Trophoblast cell (in vitro differentiated cells and primary cell): ENCODE measurements around the gene ILF3.
A peak's percentile ranks its signal among the peaks of the same experiment; 100 is the strongest.

Experiments used
- DNase-seq, 2 donors: peaks; one replicate each; pipeline ENCODE4 v3.0.0-alpha.2; 2016
- H2AFZ ChIP-seq: 2 replicates; pipeline ENCODE4 v1.6.1; 2013; ENCODE audit warnings: low read length, moderate library complexity, mild to moderate bottlenecking; ENCODE audit not compliant: insufficient read depth, poor library complexity
- H2AK5ac ChIP-seq: 2 replicates; pipeline ENCODE4 v1.6.1; 2013; ENCODE audit warnings: mild to moderate bottlenecking, low read length
- H2BK120ac ChIP-seq: 2 replicates; pipeline ENCODE4 v1.6.1; 2013; ENCODE audit warnings: low read length, mild to moderate bottlenecking, moderate library complexity; ENCODE audit not compliant: insufficient read depth, poor library complexity
- H2BK12ac ChIP-seq: 2 replicates; pipeline ENCODE4 v1.6.1; 2013; ENCODE audit warnings: mild to moderate bottlenecking, low read length, moderate library complexity
- H2BK5ac ChIP-seq: 2 replicates; pipeline ENCODE4 v1.6.1; 2013; ENCODE audit warnings: low read length, low read depth, moderate library complexity, mild to moderate bottlenecking; ENCODE audit not compliant: poor library complexity
- H3K14ac ChIP-seq: 2 replicates; pipeline ENCODE4 v1.6.1; 2013; ENCODE audit warnings: mild to moderate bottlenecking, low read length
- H3K18ac ChIP-seq: 2 replicates; pipeline ENCODE4 v1.6.1; 2013; ENCODE audit warnings: mild to moderate bottlenecking, low read length
- H3K23ac ChIP-seq: 2 replicates; pipeline ENCODE4 v1.6.1; 2013; ENCODE audit warnings: low read length
- H3K27ac ChIP-seq: 2 replicates; pipeline ENCODE4 v1.5.1; 2013; ENCODE audit warnings: low read depth, mild to moderate bottlenecking, inconsistent platforms, low read length, moderate library complexity
- H3K27me3 ChIP-seq: 2 replicates; pipeline ENCODE4 v1.6.1; 2013; ENCODE audit warnings: inconsistent platforms, mild to moderate bottlenecking, low read length, moderate library complexity; ENCODE audit not compliant: insufficient read depth
- H3K36me3 ChIP-seq, 2 experiments: 1 replicate in 1 of 2; 2 replicates in 1 of 2; pipeline ENCODE4 v1.6.1; 2013; ENCODE audit warnings: low read length in 2 of 2, mild to moderate bottlenecking in 2 of 2, moderate library complexity in 1 of 2; ENCODE audit not compliant: insufficient read depth in 2 of 2, control insufficient read depth in 1 of 2
- H3K4ac ChIP-seq: 2 replicates; pipeline ENCODE4 v1.6.1; 2013; ENCODE audit warnings: low read depth, mild to moderate bottlenecking, low read length, moderate library complexity
- H3K4me1 ChIP-seq, 2 experiments: 1 replicate in 1 of 2; 2 replicates in 1 of 2; pipeline ENCODE4 v1.6.1; 2013; ENCODE audit warnings: low read length in 2 of 2, mild to moderate bottlenecking in 2 of 2, moderate library complexity in 1 of 2; ENCODE audit not compliant: insufficient read depth in 2 of 2, control insufficient read depth in 1 of 2
- H3K4me2 ChIP-seq: 2 replicates; pipeline ENCODE4 v1.6.1; 2013; ENCODE audit warnings: inconsistent platforms, mild to moderate bottlenecking, low read length, moderate library complexity
- H3K4me3 ChIP-seq: 2 replicates; pipeline ENCODE4 v1.5.1; 2013; ENCODE audit warnings: mild to moderate bottlenecking, low read depth, low read length, inconsistent platforms
- H3K79me1 ChIP-seq: one replicate; pipeline ENCODE4 v1.6.1; 2013; ENCODE audit warnings: low read length
- H3K79me2 ChIP-seq: 2 replicates; pipeline ENCODE4 v1.6.1; 2013; ENCODE audit warnings: low read length, mild to moderate bottlenecking; ENCODE audit not compliant: control insufficient read depth, insufficient read depth, poor library complexity
- H3K9ac ChIP-seq: 2 replicates; pipeline ENCODE4 v1.6.1; 2013; ENCODE audit warnings: mild to moderate bottlenecking, low read length
- H3K9me3 ChIP-seq: 2 replicates; pipeline ENCODE4 v1.6.1; 2013; ENCODE audit warnings: low read depth, mild to moderate bottlenecking, control low read depth, inconsistent platforms, low read length; ENCODE audit not compliant: insufficient read depth
- H4K12ac ChIP-seq: 2 replicates; pipeline ENCODE4 v1.6.1; 2013; ENCODE audit warnings: low read depth, mild to moderate bottlenecking, low read length, moderate library complexity
- H4K8ac ChIP-seq: 2 replicates; pipeline ENCODE4 v1.6.1; 2013; ENCODE audit warnings: low read depth, mild to moderate bottlenecking, low read length, moderate library complexity
- H4K91ac ChIP-seq: one replicate; pipeline ENCODE4 v1.6.1; 2013; ENCODE audit warnings: low read depth, mild to moderate bottlenecking, low read length, moderate library complexity
- WGBS: extraction: QIAGEN DNeasy Blood & Tissue Kit; methylation state at CpG from one replicate; pipeline ENCODE4 v1.1.7; 2013; ENCODE audit warnings: missing lambda C conversion rate; ENCODE audit not compliant: insufficient read length, insufficient coverage; ENCODE audit errors: extremely low coverage; 5-methylcytosine and 5-hydroxymethylcytosine counted together

Gene ILF3

GRCh38 chr19:10646456-10647159, 7.5 kb upstream of the ILF3 start:
- H2BK120ac ChIP-seq = no peak overlapping the region
- H4K12ac ChIP-seq = no peak overlapping the region
- no peak overlapping the region for H3K4me3 ChIP-seq
- no peak overlapping the region for H3K27ac ChIP-seq
- H2BK12ac ChIP-seq = no peak overlapping the region
- H3K36me3 ChIP-seq = peaks cover 22% of the 10 kb centered on the region in 2 experiments
- no peak overlapping the region for H3K4ac ChIP-seq
- H4K8ac ChIP-seq = no peak overlapping the region
- H3K79me2 ChIP-seq = no peaks in the 10 kb centered on the region
- no peak overlapping the region for H3K14ac ChIP-seq
- WGBS = no CpG with 5 or more reads among the region's 12 CpGs
- no peak overlapping the region for H3K18ac ChIP-seq
- H3K9me3 ChIP-seq = peaks cover 2% of the 10 kb centered on the region
- H3K4me2 ChIP-seq = no peak overlapping the region
- no peak overlapping the region for H4K91ac ChIP-seq
- no peak overlapping the region for H3K23ac ChIP-seq
- no peak overlapping the region for H2AFZ ChIP-seq
- DNase-seq = no peak
- no peak overlapping the region for H2BK5ac ChIP-seq
- no peak overlapping the region for H3K9ac ChIP-seq
- H2AK5ac ChIP-seq = no peak overlapping the region
- H3K4me1 ChIP-seq = peaks cover 18 to 27% of the 10 kb centered on the region in 2 experiments
- peaks cover 12% of the 10 kb centered on the region for H3K79me1 ChIP-seq
- H3K27me3 ChIP-seq = no peaks in the 10 kb centered on the region

GRCh38 chr19:10648360-10648759, 5.8 kb upstream of the ILF3 start:
- Histone ChIP-seq H3K4ac (no peak overlapping the region), H3K27me3 (no peaks in the 10 kb centered on the region), H2BK12ac (no peak overlapping the region), H3K9ac (no peak overlapping the region), H2AK5ac (no peak overlapping the region), H3K14ac (no peak overlapping the region), H4K91ac (no peak overlapping the region), H3K18ac (no peak overlapping the region), H3K79me1 (peaks cover 12% of the 10 kb centered on the region), H3K4me3 (no peak overlapping the region), H3K4me2 (no peak overlapping the region), H3K9me3 (peaks cover 2% of the 10 kb centered on the region), H3K79me2 (peaks cover 4% of the 10 kb centered on the region), H3K27ac (no peak overlapping the region), H3K36me3 (peaks cover 5% of the 10 kb centered on the region in 2 experiments), H4K8ac (no peak overlapping the region), H4K12ac (no peak overlapping the region), H3K4me1 (peaks cover 12 to 15% of the 10 kb centered on the region in 2 experiments), H2BK120ac (no peak overlapping the region), H2BK5ac (no peak overlapping the region), H2AFZ (no peak overlapping the region), H3K23ac (no peak overlapping the region)
- no CpG with 5 or more reads among the region's 4 CpGs for WGBS
- DNase-seq = no peak

DNA sequence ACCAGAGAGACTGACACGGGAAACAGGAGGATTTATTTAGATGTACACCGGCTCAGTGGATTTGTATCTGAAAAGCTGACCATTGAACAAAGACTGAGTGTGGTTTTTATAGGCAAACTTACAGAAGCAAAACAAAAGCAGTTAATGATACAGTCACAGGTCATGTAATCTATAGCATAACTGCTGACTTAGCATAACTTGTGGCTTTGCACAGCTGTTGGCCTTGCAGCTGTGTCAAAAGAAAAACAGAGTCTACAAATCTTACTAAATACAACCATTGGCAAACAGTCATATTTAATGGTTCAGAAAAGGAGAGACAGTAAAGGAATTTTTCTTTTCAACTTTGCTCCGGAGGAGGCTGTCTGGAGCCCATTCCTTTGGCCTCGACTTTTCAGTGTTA, 2.3 kb upstream of the ILF3 start:
- no peak overlapping the region for H2BK5ac ChIP-seq
- no peak overlapping the region for H2BK120ac ChIP-seq
- H3K14ac ChIP-seq = no peak overlapping the region
- no peak overlapping the region for H3K18ac ChIP-seq
- no peak overlapping the region for H3K23ac ChIP-seq
- no peak overlapping the region for H2AK5ac ChIP-seq
- no peak overlapping the region for H3K9ac ChIP-seq
- H3K4me1 ChIP-seq = peaks cover 7 to 10% of the 10 kb centered on the region in 2 experiments
- no peak overlapping the region for H3K27ac ChIP-seq
- H4K12ac ChIP-seq = no peak overlapping the region
- no peak overlapping the region for H3K4me3 ChIP-seq
- H3K36me3 ChIP-seq = peaks cover 0 to 1% of the 10 kb centered on the region in 2 experiments
- H2AFZ ChIP-seq = no peak overlapping the region
- H2BK12ac ChIP-seq = no peak overlapping the region
- peaks cover 16% of the 10 kb centered on the region for H3K79me1 ChIP-seq
- no peak overlapping the region for H4K8ac ChIP-seq
- no peak for DNase-seq
- no peaks in the 10 kb centered on the region for H3K9me3 ChIP-seq
- H3K4me2 ChIP-seq = no peak overlapping the region
- no peaks in the 10 kb centered on the region for H3K27me3 ChIP-seq
- no peak overlapping the region for H3K4ac ChIP-seq
- no peak overlapping the region for H4K91ac ChIP-seq
- peaks cover 28% of the 10 kb centered on the region for H3K79me2 ChIP-seq
- WGBS = no CpG with 5 or more reads among the region's 4 CpGs

DNA sequence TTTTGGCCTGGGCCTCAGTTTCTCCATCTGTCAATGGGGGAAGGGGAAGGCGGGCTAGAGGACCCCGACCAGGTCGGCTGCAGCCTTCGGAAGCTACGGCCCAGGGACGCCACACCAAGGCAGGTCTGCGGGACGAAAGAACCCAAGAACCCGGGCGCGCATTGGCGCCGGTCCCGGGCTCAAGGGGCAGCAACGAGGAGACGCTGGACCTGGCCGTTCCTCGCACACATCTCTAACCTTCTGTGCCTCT, 739 bp upstream of the ILF3 start:
- H3K4ac ChIP-seq = peak overlapping the region; percentile 93
- H2BK120ac ChIP-seq = peak overlapping the region; percentile 87
- peak overlapping the region; percentile 90 for H2BK5ac ChIP-seq
- H4K12ac ChIP-seq = peak overlapping the region; percentile 93
- H2BK12ac ChIP-seq = no peak overlapping the region
- H3K4me2 ChIP-seq = peak overlapping the region; percentile 98
- no peak for DNase-seq
- no peaks in the 10 kb centered on the region for H3K9me3 ChIP-seq
- peak overlapping the region; percentile 98 for H3K9ac ChIP-seq
- H3K4me1 ChIP-seq = peaks cover 7 to 10% of the 10 kb centered on the region in 2 experiments
- peak overlapping the region; percentile 81 for H2AK5ac ChIP-seq
- peak overlapping the region; percentile 91 for H3K4me3 ChIP-seq
- H3K18ac ChIP-seq = peak overlapping the region; percentile 94
- H3K79me1 ChIP-seq = peaks cover 16% of the 10 kb centered on the region
- no peak overlapping the region for H3K23ac ChIP-seq
- H4K8ac ChIP-seq = peak overlapping the region; percentile 97
- H3K27ac ChIP-seq = peak overlapping the region; percentile 85
- H3K27me3 ChIP-seq = no peaks in the 10 kb centered on the region
- peak overlapping the region; percentile 91 for H2AFZ ChIP-seq
- peak overlapping the region; percentile 96 for H3K14ac ChIP-seq
- no CpG with 5 or more reads among the region's 18 CpGs for WGBS
- peaks cover 39% of the 10 kb centered on the region for H3K79me2 ChIP-seq
- peak overlapping the region; percentile 97 for H4K91ac ChIP-seq
- peaks cover 5 to 9% of the 10 kb centered on the region in 2 experiments for H3K36me3 ChIP-seq
